Measurements from ENCODE around the gene CCDC83. TPM values are rescaled to one million over a fixed set of nuclear protein-coding genes. Genes with fewer than 3 reads are reported as not detected.

Gene CCDC83
- total RNA-seq, 1 donor from 2014 or later, result not detected

DNA sequence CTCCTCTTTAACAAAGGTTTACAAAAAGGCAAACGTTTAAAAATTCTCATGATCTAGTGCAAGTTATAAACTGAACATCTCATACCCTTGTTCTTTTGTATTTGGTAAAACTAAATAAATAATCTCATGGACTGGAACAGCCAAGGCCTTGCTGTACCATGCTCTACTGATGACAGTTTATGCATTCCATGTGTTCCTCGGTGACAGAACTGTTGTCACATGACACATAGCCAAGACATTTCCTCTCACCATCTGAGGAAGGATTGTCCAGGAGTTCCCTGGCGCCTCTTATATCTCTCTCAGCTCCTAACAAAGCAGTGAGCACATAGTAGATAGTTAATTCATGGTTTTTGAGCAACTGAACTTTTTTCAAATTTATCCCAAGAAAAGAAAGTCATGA, 12.6 kb downstream of the CCDC83 start:
- intact Hi-C loops (cut with DNase I), result no loop called here
- no peak for ATAC-seq
- DNase-seq (ENCODE audit: low spot score), result no peak

DNA sequence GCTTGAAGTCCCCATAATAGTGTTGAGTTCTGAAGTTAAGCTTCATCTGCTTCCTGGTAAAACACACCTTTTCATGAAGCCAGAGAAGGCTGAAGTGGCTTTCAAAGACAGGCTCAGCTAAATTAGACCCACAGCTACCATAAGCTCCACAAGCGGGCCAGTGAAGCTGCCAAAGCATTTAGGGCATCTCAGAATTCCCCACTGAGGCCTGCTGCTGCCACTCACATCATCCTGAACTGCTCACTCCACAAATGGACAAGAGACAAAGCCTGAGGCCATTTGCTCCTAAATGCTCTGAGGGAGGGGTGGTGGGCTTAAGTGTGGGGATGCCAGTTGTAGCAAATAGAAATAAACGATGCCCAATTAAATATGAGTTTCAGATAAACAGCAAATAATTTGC, 14.6 kb downstream of the CCDC83 start:
- ATAC-seq (no peak), DNase-seq (ENCODE audit: low spot score) (no peak)
- intact Hi-C loops (cut with DNase I), result no loop called here

DNA sequence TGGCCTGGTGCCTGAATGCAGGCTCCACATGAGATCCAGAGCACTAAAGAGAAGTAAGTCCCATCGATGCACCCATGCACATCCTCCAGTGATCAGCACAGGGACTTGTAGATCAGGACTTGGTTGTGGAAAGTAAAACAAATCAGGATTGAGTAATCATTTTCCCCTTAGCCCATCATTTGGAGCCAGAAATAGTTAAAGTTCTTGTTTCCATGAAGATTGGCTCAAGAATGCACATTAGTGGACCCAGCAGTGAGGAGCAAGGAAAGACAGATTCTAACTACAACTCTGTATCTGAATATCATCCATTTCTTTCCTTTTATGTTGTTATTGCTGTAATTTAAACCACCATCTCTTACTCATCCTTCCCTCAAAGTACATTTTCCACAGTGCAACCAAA, 19.1 kb downstream of the CCDC83 start:
- DNase-seq (ENCODE audit: low spot score), result no peak
- intact Hi-C loops (cut with DNase I), result no loop called here
- ATAC-seq, result no peak

DNA sequence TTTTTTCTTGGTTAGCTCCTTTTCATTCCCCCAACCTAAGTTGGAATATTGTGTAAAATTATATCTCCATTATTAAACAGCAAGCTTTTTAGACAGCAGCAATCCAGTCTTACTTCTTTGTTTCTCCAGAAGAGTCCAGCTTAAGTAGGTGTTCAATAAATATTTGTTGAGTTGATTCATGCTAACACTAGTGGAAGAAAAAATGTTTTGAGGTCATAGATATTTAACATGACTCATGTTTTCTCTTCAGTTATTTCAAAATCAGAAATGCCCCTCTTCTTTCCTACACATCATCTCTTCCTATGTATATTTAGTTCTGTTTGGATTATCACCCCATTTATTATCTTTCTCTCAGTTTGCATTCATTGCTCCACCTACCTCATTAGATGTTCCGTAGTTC, 20.3 kb downstream of the CCDC83 start:
- DNase-seq (ENCODE audit: low spot score) (no peak), ATAC-seq (no peak)
- intact Hi-C loops (cut with DNase I), result no loop called here

DNA sequence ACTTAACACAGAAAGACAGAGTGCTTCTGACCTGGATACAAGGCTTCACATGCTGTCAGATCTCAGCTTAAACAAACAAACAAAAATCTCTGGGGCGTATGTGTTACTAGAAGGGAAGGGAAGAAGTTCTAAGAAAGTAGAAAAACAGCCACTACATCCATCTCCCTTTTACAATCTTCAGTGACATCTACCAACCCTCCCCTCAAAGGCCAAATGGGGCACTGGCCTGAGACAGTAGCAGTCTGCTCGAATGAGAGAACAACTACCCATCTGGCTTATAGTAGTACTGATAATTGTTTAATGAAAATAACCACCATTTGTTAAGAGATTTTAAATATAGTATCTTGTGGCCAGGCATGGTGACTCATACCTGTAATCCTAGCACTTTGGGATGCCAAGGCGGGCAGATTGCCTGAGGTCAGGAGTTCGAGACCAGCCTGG, 29.4 kb downstream of the CCDC83 start:
- ATAC-seq (no peak), DNase-seq (ENCODE audit: low spot score) (no peak)
- intact Hi-C loops (cut with DNase I), result no loop called here

DNA sequence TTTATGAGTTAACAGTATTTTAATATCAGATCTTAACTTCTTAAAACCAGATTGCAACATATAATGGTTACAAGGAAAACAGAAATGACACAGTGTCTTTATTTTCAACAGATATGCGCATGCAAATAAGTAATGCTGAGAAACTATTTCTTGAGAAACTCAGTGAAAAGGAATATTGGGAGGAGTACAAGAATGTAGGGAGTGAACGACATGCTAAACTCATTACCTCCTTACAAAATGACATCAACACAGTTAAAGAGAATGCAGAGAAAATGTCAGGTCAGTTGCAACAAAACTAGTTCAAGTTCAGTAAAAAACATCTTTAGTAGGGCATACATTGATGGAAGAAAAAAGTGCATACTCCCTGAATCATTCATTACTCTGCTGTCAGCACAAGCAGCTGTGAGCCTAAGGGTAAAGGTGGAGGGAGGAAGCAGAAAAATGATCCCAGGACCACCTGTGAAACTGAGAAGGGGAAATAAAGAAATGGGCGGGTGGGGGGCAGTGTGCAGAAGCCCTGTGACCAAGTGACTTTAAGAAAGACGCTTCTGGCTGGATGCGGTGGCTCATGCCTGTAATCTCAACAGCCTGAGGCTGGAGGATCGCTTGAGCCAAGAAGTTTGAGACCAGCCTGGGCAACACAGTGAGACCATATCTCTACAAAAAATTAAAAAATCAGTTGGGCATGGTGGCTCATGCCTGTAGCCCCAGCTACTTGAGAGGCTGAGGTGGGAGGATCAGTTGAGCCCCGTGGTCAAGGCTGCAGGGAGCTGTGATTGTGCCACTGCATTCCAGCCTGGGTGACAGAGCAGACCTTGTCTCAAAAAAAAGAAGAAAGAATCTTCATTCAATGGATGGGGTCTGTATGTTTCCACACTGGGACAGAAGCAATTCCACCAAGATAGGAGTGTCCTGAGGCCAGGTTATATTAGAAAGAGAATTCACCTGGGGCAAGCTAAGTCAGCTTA, 31.2 kb downstream of the CCDC83 start:
- DNase-seq (ENCODE audit: low spot score) (no peak), ATAC-seq (no peak)
- intact Hi-C loops (cut with DNase I), result no loop called here

DNA sequence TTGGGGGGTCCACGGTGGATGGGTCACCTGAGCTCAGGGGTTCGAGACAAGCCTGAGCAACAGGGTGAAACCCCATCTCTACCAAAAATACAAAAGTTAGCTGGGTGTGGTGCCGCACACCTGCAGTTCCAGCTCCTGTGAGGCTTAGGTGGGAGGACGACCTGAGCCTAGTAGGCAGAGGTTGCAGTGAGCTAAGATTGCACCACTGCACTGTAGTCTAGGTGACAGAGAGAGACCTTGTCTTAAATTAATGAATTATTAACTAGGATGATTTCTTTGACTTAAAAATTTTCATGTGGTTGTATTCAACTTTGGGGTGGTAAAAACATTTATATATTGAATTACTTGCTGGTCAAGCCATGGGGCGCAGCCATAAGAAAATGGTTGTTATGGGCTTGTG, 33.9 kb downstream of the CCDC83 start:
- DNase-seq (ENCODE audit: low spot score) (no peak), ATAC-seq (no peak)
- intact Hi-C loops (cut with DNase I), result no loop called here

DNA sequence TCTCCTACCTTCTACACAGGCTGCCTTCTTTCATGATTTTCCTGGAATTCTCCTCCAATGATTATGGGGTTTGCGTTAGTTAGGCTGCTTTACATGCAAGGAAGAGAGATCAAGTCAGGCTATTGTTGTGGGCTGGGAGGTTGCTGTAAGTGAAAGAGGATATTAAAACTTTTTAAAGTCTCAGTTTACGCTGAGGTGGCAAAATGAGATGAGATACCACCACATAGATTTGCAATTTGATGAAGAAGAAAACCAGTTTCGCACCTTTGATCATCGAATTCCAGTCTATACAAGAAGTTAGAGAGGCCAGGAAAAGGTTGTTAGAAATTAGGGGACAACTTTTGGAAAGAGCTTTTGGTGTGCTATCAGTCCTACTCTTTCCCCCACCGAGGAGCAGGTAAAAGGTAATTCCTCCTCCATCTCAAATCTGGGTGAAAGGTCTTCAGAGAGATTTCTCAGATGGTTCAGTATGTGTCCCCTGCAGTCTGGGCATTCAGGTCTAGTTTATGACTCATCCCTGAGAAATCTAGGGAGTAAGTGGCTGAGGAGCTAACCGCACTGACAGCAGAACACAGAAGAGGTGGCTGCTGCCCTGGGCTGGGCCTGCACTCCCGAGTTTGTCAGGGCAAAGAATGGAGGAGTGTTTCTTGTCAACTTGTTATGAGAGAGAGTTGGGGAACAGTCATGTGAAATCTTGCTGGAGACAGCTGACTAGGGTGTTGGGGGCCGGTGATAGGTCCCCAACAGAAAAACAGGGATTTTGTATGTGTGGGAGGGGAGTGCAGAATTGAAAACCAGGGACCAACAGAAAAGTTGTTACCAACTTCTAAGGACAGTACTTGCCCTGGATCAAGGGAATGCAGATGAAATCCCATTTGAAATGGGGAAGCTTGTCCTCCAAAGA, 34.7 kb downstream of the CCDC83 start:
- no peak for DNase-seq (ENCODE audit: low spot score)
- intact Hi-C loops (cut with DNase I), result no loop called here
- no peak for ATAC-seq

DNA sequence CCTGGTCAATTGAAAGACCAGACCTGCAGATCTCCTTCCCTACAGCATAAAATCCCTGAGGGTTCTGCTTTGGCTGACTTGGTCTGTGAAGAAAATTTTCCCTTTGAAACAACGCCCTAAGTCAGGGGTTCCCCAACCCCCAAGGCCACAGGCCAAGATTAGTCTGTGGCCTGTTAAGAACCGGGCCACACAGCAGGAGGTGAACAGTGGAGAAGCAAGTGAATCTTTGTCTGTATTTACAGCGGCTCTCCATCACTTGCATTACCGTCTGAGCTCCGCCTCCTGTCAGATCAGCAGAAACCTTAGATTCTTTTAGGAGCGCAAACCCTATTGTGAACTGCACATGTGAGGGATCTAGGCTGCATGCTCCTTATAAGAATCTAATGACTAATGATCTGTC, 38.2 kb downstream of the CCDC83 start:
- intact Hi-C loops (cut with DNase I), result no loop called here
- DNase-seq (ENCODE audit: low spot score) (no peak), ATAC-seq (no peak)

DNA sequence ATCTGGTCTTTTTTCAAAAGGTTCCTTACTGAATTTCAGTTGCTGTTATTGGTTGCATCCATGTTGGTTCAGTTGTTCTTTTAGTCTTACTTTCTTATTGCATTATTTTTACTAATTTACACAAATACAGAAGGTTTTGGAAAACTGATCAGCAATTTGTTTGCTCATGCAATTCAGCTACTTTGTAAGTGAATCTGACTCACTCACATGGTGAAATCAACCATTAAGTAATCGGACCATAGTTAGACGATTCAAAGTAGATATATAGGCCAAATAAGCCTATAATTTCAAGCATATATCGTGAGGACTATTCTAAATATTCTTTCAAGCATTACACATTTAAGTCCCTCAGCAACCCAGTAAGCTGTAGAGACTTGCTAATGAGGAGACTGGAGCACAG, 41.7 kb downstream of the CCDC83 start:
- intact Hi-C loops (cut with DNase I), result no loop called here
- DNase-seq (ENCODE audit: low spot score) (no peak), ATAC-seq (no peak)

DNA sequence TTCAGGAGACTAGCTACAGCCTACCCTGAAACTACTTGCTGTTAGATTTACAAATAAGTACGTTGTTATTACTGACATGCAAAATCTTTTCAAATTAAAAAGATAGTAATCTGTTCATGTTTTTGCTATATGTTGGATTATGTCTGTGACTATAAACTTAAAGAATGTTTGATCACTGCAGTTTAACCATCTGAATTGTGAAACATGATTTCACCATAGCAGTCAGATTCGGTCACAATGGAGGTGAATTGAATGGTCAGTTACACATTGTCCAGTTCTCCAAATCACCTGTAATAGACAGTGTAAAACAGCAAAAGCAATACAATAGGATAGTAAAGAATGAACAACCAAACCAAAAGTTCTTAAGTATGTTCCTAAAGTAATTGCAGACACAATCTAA, 43.3 kb downstream of the CCDC83 start:
- no peak for ATAC-seq
- intact Hi-C loops (cut with DNase I), result no loop called here
- no peak for DNase-seq (ENCODE audit: low spot score)

DNA sequence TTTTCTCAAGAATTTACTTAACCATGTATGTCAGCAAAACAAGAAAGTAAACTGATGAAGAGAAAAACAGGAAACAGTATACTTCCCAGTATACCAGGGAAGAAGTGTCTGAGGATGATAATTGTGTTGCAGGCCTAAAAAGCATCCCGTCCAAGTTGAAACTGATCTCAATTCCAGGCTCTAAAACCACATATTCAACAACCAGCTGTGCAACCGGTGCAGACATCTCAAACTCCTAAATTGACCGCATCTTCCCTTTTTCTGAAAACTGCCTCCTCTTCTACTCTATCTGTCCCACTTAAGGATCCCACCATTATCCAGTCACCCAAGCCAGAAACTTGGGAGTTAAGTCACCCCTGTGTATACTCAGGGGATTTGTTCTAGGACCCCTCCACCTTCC, 47.2 kb downstream of the CCDC83 start:
- DNase-seq (ENCODE audit: low spot score), result no peak
- intact Hi-C loops (cut with DNase I), result no loop called here
- ATAC-seq, result no peak

DNA sequence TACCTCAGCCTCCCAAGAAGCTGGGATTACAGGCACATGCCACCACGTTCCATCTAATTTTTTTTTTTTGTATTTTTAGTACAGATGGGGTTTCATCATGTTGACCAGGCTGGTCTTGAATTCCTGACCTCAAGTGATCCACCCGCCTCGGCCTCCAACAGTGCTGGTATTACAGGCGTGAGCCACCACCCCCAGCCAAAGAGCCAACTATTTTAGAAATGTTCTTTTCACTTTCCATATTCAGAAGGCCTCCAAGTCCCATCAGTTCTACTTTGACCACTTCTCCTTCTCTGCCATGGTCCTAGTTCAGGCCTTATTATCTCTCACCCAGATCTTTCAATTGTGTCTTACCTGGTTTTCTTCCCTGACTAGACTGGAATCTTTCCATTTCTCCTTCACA, 48.2 kb downstream of the CCDC83 start:
- intact Hi-C loops (cut with DNase I), result no loop called here

DNA sequence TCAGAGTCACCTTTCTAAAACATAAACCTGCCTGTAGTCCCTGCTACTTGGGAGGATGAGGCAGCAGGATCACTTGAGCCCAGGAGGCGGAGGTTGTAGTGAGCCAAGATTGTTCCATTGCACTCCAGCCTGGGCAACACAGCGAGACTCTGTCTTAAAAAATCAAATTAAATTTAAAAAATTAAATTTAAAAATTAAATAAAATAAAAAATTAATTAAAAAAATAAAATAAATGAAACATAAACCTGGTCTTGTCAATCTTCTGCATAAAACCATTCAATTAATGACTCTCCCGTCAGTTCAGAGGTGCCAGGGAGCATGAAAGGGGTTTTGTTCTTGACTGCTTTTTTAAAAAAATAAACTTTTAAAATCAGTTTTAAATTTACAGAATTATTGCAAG, 48.6 kb downstream of the CCDC83 start:
- DNase-seq (ENCODE audit: low spot score) (no peak), ATAC-seq (no peak)
- intact Hi-C loops (cut with DNase I), result no loop called here

More for the DNA sequence above, 48.2 kb downstream of the CCDC83 start:
- ATAC-seq (no peak), DNase-seq (ENCODE audit: low spot score) (no peak)

DNA sequence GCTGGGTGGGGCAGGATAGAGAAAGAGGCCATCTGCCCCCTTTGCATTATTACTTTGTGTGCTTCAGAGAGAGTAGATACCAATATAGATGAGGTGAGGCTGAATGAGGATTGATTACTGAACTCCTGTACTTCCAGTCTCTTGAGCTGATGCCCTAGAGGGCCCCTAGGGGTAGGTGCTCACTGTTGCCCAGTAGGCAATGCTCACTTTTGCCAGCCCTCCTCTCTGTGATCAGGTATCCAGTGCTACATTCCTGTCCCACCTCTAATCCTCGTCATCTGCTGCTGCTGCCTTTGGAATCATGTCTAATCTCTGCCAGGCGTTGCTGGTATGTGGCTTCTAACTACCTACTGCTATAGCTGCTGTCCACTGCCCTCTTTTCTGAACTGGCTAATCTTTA, 57.2 kb downstream of the CCDC83 start:
- DNase-seq (ENCODE audit: low spot score) (no peak), ATAC-seq (no peak)
- intact Hi-C loops (cut with DNase I), result no loop called here

DNA sequence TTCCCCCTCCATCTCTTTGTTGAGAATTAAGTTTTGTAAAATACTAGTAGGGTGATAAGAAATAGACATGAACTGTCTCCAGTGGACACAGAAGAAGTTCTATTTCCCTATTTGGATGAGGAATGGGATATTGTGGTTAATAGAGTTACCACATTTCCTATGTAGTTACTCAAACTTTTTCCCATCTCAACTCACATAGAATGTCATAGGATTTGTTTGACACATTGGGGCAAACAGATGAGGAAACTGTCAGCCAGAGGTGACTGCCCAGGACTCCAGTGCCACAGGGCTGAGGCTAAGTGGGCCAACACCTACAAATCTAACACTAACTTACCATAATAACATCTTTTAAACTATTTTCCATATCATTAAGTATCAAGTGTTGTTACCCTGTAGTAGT, 58.3 kb downstream of the CCDC83 start:
- DNase-seq (ENCODE audit: low spot score), result no peak
- no peak for ATAC-seq
- intact Hi-C loops (cut with DNase I), result no loop called here

DNA sequence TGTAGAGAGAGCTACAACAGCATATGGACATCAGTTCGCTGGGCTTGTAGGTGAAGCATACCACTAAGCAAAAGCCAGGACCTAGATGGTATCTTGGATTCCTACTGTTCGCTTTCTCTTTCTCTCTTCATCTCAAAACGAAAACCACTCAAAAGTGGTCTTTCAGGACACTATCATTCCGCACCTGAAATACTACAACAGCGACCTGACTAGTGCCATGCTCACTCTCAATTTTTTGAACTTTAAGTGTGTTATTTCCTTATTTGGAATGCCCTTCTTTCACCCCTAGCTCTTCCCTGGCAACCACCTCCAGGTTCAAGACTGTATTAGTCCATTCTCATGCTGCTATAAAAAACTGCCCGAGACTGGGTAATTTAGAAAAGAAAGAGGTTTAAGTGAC, 59.2 kb downstream of the CCDC83 start:
- intact Hi-C loops (cut with DNase I), result no loop called here
- ATAC-seq (no peak), DNase-seq (ENCODE audit: low spot score) (no peak)

DNA sequence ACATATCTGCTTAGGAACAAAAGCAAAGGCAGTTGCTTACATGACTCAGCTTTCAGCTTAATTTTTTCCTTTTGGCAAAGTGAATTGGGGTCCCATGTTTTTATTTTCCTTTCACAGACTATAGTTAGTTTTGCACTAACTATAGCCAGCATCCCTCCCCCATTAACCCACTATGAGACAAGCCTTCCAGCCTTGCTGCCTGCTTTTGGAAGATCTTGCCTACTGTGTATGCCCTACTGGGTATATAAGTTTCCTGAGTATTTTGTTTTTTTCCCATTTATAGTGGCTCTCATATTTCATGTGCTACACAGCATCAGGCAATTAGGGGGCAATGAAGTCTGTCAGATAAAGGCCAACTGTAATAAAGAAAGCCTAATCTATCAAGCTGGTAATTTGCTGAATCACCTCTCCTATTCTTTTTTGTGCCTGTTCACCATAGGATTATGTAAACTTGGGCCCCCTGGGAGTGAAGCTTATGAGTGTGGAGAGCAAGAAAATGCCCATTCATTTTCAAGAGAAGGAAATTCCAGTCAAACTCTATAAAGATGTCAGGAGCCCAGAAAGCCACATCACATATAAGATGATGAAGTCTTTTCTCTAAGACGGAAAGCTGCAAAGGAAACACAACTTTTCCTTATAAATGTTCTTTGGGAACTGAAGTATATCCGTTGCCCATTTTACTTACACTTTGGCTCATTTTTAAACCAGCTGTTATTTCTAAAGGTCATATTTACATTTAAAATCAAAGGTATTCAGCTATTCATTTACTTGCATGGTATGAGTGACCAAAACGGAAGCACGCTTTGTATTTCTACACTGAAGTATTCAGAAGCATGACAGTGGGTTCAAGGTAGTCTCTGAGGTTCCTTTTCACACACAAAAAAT, 64.0 kb downstream of the CCDC83 start:
- no peak for DNase-seq (ENCODE audit: low spot score)
- no peak for ATAC-seq
- intact Hi-C loops (cut with DNase I), result no loop called here

DNA sequence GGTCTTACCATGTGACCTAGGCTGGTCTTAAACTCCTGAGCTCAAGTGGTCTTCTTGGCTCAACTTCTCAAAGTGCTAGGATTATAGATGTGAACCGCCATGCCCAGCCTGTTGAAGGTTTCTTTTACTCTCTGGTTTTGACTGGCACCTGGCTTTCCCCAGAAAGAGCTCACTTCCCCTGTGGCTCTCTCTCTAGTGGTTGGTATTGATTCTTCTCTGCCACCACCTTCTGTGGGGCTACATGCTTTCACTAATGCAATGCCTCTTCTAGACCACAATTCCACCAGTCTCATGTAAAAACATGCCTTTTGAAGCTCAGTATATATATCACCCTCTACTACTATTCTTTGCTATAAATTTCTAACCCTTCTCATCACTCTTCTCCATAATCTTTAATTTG, 67.2 kb downstream of the CCDC83 start:
- DNase-seq (ENCODE audit: low spot score) (no peak), ATAC-seq (no peak)
- intact Hi-C loops (cut with DNase I), result no loop called here
